GM10847 (cell line): ENCODE measurements around the gene DGCR6.

ENCODE experiments used
- POLR2A ChIP-seq: IDR thresholded peaks from 2 replicates; pipeline ENCODE4 v1.6.1; 2011; ENCODE audit not compliant: insufficient read length; ENCODE audit errors: extremely low read depth

Gene DGCR6

GRCh38 chr22:18905540-18906409, at the start of gene DGCR6:
Gene DGCR6 (plus strand): TSS chr22:18906320. CDS start chr22:18906375, 55 bp downstream.
- TF ChIP-seq POLR2A = no peak

DNA sequence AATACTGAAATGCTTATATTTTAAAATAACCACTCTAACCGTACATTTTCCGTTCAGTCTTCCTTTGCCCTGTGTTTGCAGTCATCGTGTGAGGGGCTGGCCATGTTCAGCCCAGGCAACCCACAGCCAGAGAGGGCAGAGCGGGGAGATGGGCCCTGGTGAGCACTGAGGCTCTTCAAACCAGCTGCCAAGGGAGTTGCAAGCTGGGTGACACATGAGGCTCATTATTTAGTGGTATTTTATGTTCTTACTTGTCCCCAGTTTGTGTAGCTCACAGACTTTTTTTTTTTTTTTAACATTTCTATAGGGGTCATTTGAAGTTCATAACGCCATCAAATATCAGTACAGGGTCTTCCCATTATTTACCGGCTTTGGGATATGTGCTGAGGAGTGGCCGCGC, 18.0 kb upstream of the DGCR6 start:
- TF ChIP-seq POLR2A = no peak

GRCh38 chr22:18906896-18907295, 776 bp downstream of the DGCR6 start:
- TF ChIP-seq POLR2A = no peak

GRCh38 chr22:18909556-18909955, 3.4 kb downstream of the DGCR6 start:
- no peak for TF ChIP-seq POLR2A

DNA sequence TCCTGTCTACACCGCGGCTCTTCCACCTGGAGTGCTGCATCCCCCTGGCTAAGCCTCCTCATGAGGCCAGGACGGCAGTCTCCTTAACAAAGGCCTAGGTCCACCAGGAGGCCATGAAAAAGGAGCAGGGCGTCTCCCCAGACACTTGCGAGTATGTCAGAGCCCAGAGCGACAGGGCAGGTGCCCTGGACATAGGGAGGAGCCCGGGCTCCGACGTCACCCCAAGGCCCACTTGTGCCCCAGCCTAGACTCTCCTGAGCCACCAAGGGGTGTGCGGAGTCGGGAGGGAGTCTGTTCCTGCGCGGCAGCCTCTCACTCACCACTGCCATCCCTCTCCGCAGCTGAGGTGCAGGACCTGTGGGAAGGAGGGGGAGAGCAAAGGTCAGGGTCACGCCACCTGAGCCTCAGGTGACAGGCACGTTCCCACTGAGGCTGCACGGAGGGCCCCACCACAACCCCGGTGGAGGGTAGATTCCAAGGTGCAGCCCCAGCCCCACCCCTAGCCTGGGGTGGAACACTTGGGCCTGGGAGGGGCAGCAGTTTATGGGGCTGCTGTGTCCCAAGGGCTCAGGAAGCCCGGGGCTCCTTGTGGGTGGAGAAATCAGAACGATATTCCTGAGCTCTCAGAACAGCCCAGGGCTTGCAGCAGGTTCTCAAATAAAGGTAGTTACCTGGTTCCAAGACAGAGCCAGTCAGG, 19.4 kb downstream of the DGCR6 start:
- no peak for TF ChIP-seq POLR2A

DNA sequence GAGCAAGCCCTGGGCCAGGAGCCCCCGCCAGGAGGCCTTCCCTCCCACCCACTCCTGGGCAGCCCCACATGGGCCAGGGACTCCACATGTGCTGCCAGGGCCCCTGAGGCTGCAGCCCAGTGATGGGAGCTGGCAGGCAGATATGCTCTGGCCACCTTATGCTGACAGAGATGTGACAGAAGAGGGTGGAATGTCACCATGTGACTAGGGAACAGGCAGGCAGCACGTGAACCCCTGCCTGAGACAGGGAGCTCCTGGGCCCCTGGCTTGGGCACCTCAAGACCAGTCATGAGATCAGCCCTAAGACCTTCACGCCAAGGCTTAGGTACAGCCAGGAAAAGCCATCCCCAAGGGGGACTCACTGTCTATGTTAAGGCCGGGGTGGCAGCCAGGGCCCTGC, 20.9 kb downstream of the DGCR6 start:
- no peak for TF ChIP-seq POLR2A

DNA sequence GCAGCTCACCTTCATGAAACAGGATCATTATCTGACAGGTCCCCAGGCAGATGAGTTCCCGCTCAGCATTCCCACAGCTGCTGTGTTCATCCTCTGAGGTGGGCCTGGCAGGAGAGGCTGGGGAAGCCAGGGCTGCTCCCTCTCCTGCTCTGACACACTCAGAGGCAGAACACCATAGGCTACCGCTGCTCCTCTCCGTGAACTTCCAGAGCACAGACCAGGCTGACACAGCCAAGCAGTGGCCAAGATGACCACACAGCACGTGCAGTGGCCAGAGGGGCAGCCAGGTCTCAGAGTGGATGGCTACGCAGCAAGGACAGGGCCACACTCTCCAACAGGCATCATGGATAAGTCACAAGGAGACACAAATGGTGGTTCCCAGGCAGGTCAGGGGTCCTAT, 21.5 kb downstream of the DGCR6 start:
- TF ChIP-seq POLR2A = no peak

DNA sequence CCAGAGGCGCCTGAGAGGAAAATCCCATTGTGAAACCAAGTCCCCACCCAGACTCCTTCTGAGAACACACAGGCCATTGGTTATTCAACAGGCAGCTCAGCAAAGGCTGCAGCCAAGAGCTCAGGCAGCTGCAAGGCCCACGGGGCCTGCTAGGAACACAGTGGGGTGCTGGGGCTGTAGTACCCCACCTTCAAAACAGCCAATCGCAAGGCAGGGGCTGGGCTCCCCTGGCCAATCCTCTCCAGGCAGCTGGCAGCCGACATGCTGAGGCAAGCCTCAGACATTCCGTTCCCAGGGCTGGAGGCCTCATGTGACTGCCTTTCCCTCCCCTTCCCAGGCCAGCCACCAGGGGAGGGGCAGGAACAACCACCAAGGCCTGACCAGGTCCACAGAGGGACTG, 23.3 kb downstream of the DGCR6 start:
- no peak for TF ChIP-seq POLR2A

- no peak for TF ChIP-seq POLR2A
Measured at GRCh38 chr22:18931905-18932652, 26.0 kb downstream of the DGCR6 start.

- no peak for TF ChIP-seq POLR2A
Measured at GRCh38 chr22:18933914-18934313, 27.8 kb downstream of the DGCR6 start.

DNA sequence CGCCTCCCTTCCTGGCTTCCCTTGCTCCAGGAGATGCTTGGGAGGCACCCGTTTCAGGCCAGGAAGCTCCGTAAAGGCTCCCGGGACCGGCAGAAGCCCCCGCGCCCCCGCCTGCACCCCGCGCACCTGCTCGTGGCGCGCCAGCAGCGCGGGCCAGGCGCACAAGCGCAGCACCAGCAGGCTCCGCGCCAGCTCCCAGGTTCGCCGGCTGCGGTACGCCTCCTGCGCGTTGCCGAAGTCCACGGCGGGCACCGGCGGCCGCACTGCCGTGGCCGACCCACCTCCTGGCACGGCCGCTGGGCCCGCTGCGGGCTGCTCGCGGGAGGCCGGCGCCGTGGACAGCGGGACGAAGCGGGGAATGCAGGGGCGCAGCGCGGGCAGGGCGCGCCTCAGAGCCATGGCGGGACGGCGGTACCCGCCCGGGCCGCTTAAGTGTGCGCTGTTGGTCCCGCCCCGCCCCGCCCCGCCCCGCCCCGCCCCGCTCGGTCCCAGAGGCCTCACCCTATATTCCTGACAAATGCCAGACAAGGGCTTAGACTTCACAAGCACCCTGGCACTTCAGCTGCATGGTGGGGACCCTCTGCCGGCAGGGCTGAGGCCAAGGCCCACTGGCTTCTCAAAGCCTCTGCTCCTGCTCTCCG, 29.9 kb downstream of the DGCR6 start, which contains the start of gene PRODH:
Gene PRODH, minus strand, starts transcription at position 405 of the 641 bp plus-strand sequence. Its CDS starts 6 bp downstream, at position 399.
- no peak for TF ChIP-seq POLR2A

DNA sequence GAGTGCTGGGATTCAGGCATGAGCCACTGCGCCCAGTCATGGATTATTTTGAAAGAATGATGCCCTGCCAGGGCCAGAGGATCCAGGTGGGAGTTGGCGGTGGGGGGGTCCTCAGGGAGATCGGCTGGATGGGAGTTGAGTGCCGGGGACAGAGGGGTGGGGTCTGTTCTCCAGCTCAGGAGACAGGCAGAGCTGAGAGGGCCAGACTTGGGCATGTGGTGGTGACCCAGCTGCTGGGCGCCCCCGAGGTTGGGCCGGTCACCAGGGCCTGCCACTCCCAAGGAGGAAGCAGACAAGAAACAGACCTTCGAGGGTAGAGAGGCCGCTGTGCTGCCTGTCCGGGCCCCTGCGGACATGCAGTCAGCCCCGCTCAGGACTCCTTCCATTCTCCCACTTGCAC, 41.8 kb downstream of the DGCR6 start:
- no peak for TF ChIP-seq POLR2A

DNA sequence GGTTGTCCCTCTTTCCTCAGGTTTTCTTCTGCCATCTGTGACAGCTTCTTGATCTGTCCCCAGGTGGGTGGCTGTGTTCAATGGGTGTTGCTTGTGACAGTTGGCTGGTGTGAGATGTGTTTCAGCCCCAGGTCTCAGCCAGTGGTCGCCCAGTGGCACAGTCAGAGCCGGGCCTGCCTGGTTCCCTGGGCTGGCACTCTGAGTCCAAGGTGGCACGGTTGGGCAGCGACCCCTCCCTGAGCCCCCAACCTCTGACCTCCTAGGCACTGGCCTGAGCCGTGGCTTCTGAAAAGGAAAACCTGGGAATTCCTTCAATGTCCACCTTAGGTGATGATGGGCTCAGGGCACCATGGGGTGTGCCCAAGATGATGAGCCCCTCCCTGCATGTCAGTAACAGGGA, 44.0 kb downstream of the DGCR6 start:
- no peak for TF ChIP-seq POLR2A

GRCh38 chr22:18952022-18952421, 45.9 kb downstream of the DGCR6 start:
- TF ChIP-seq POLR2A = no peak

GRCh38 chr22:18954990-18955571, 49.0 kb downstream of the DGCR6 start:
- TF ChIP-seq POLR2A = no peak
